Measurements from ENCODE around the gene MRPL32. TPM values are rescaled to one million over a fixed set of nuclear protein-coding genes. Genes with fewer than 3 reads are reported as not detected.

The MRPL32 gene
- total and polyA plus RNA-seq, 2 of the 13 experiments (the other 11 are each of a cell fraction or from before 2014, with no cell fraction given): 39.0 to 81.2 TPM

DNA sequence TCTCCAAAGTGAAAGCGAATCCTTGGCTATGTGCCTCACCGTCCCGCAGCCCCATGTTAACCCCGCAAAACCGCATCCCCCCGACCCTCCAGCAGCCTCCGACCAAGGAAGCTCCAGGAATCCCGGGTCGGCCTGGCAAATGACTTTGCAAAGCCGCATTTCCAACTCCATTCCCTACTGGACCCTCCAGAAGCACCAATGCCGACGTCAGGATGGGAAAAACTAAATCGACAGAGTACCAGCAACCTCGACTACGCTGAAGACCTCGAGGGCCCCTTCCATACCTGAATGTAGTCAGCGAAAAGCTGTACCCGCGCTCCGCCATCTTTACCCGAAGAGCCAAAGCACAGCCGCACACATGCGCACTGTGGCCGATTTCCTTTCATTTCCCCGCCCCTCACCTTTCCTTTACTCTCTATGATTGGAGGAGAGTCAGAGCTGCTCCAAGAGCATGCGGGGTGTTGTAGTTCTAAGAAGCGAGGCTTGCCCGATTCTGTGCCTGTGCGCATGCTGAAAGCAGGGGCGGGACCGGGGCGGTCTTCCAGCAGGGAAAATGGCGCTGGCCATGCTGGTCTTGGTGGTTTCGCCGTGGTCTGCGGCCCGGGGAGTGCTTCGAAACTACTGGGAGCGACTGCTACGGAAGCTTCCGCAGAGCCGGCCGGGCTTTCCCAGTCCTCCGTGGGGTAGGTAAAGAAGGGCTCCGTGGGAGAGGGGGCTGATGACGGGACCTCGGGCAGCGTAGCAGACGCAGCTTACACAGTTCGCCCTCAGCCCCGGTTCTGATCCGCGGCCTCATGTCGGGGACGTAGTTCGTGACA is at the start of gene MRPL32, which contains the start of gene PSMA2 (continued):
- TF ChIP-seq ZNF292 (CRISPR knock-in tag; IDR thresholded peaks at IDR 0.05; ENCODE audit: borderline replicate concordance, low read depth) (peak; percentile 33; the same call in 1 of the 2 replicates), JARID2 (CRISPR knock-in tag; IDR thresholded peaks at IDR 0.05; ENCODE audit: insufficient replicate concordance) (no peak), ZSCAN12 (CRISPR knock-in tag; IDR thresholded peaks at IDR 0.05) (no peak), CCDC6 (CRISPR knock-in tag; IDR thresholded peaks at IDR 0.05) (peak; percentile 39; the same call in 1 of the 2 replicates), SUZ12 (IDR thresholded peaks at IDR 0.05; ENCODE audit: low read depth, low read length) (peak; percentile 70), ZKSCAN8 (CRISPR knock-in tag; IDR thresholded peaks at IDR 0.05; ENCODE audit: borderline replicate concordance) (no peak), ZNF777 (CRISPR knock-in tag; IDR thresholded peaks at IDR 0.05) (no peak), TSC22D2 (CRISPR knock-in tag; IDR thresholded peaks at IDR 0.05; ENCODE audit: borderline replicate concordance) (peak; percentile 82), ZIK1 (CRISPR knock-in tag; IDR thresholded peaks at IDR 0.05; ENCODE audit: borderline replicate concordance, low read depth) (no peak), KDM2A (CRISPR knock-in tag; IDR thresholded peaks at IDR 0.05; ENCODE audit: borderline replicate concordance, low read depth) (peak; percentile 59; the same call in 1 of the 2 replicates), POLR2A (IDR thresholded peaks at IDR 0.05; ENCODE audit: insufficient read depth in 1 of 2, low read depth in 2 of 2, low read length in 2 of 2) (peak; percentile 79 to 91), ZNF614 (CRISPR knock-in tag; IDR thresholded peaks at IDR 0.05; ENCODE audit: borderline replicate concordance) (peak; percentile 46; the same call in 1 of the 2 replicates), ZNF768 (CRISPR knock-in tag; IDR thresholded peaks at IDR 0.05) (peak; percentile 63), MATR3 (CRISPR knock-in tag; IDR thresholded peaks at IDR 0.05) (no peak)
- TF ChIP-seq, protein P1, sequence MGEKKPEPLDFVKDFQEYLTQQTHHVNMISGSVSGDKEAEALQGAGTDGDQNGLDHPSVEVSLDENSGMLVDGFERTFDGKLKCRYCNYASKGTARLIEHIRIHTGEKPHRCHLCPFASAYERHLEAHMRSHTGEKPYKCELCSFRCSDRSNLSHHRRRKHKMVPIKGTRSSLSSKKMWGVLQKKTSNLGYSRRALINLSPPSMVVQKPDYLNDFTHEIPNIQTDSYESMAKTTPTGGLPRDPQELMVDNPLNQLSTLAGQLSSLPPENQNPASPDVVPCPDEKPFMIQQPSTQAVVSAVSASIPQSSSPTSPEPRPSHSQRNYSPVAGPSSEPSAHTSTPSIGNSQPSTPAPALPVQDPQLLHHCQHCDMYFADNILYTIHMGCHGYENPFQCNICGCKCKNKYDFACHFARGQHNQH (CRISPR knock-in tag; IDR thresholded peaks at IDR 0.05): peak; percentile 82
- TF ChIP-seq, protein P2, sequence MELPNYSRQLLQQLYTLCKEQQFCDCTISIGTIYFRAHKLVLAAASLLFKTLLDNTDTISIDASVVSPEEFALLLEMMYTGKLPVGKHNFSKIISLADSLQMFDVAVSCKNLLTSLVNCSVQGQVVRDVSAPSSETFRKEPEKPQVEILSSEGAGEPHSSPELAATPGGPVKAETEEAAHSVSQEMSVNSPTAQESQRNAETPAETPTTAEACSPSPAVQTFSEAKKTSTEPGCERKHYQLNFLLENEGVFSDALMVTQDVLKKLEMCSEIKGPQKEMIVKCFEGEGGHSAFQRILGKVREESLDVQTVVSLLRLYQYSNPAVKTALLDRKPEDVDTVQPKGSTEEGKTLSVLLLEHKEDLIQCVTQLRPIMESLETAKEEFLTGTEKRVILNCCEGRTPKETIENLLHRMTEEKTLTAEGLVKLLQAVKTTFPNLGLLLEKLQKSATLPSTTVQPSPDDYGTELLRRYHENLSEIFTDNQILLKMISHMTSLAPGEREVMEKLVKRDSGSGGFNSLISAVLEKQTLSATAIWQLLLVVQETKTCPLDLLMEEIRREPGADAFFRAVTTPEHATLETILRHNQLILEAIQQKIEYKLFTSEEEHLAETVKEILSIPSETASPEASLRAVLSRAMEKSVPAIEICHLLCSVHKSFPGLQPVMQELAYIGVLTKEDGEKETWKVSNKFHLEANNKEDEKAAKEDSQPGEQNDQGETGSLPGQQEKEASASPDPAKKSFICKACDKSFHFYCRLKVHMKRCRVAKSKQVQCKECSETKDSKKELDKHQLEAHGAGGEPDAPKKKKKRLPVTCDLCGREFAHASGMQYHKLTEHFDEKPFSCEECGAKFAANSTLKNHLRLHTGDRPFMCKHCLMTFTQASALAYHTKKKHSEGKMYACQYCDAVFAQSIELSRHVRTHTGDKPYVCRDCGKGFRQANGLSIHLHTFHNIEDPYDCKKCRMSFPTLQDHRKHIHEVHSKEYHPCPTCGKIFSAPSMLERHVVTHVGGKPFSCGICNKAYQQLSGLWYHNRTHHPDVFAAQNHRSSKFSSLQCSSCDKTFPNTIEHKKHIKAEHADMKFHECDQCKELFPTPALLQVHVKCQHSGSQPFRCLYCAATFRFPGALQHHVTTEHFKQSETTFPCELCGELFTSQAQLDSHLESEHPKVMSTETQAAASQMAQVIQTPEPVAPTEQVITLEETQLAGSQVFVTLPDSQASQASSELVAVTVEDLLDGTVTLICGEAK (IDR thresholded peaks at IDR 0.05): no peak
- TF ChIP-seq, protein P2 (CRISPR knock-in tag; IDR thresholded peaks at IDR 0.05): peak; percentile 76
- TF ChIP-seq, protein P3, sequence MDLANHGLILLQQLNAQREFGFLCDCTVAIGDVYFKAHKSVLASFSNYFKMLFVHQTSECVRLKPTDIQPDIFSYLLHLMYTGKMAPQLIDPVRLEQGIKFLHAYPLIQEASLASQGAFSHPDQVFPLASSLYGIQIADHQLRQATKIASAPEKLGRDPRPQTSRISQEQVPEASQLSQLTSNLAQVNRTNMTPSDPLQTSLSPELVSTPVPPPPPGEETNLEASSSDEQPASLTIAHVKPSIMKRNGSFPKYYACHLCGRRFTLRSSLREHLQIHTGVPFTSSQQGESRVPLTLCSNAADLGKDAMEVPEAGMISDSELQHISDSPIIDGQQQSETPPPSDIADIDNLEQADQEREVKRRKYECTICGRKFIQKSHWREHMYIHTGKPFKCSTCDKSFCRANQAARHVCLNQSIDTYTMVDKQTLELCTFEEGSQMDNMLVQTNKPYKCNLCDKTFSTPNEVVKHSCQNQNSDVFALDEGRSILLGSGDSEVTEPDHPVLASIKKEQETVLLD (CRISPR knock-in tag; IDR thresholded peaks at IDR 0.05; ENCODE audit: low read depth): 0 out of 2 replicates have a peak, but pooled peaks have one; percentile 25
